Fibroblast of skin of right biceps (primary cell): ENCODE measurements around the gene CELA3B.
"Not testable (repeated sequence)": the region's sequence is repeated elsewhere in the genome, so short reads cannot be mapped to it uniquely, and the experiment has no call there.

Source experiments
- DNase-seq: peaks from one replicate; pipeline ENCODE4 v3.0.0-alpha.2; 2013

Gene CELA3B

DNA sequence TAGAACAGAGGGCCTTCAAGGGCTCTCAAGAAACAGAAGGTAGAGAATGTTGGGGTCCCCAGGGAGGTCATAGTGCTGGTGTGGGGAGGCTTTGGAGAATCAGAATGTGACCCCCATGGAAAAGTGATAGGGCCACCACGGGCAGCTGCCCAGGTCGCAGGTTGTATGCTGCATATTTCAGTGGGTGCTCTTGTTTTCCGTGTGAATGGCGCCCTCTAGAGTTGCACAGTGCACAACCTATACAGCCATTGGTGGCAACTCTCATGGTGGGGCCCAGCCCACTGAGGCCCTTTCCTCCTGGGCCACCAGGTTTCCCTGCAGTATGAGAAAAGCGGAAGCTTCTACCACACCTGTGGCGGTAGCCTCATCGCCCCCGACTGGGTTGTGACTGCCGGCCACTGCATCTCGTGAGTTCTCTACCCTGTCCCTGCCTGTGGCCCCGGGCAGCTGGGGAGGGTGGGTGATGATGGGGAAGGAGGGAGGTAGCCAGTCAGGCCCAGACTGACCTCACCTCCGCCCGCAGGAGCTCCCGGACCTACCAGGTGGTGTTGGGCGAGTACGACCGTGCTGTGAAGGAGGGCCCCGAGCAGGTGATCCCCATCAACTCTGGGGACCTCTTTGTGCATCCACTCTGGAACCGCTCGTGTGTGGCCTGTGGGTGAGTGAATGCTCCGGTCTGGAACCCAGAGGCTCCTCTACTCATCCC, 3.8 kb downstream of the CELA3B start:
- not testable (repeated sequence) for DNase-seq

DNA sequence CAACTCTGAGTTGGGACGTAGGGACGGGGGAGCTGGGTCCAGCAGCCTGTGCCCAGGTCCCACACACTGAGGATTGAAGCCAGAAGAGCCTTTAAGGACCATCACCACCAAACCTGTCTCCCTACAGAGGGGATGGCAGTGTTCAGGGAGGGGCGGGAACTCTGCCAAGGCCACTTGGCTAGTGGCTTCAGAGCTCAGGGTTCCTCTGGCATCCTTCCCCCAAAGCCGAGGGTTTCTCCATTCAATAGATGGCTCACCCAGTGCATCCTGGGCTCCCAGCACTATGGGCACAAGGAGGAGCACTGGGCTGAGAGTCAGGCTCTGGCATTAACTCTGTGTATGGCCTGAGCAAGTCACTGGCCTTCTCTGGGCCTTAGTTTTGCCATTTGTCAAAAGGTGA, 4.4 kb downstream of the CELA3B start:
- not testable (repeated sequence) for DNase-seq

DNA sequence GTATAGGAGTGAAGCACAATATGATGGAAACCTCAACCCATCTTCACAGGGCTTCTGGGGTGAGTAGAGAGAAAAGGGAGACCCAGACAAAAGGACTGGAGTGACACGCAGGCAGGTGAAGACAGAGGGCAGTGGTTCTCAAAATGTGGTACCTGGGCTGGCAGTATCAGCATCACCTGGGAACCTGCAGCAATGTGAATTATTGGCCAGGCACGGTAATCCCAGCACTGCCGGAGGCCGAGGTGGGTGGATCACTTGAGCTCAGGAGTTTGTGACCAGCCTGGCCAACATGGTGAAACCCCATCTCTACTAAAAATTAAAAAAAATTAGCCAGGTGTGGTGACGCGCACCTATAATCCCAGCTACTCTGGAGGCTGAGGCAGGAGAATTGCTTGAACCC, 5.3 kb downstream of the CELA3B start:
- DNase-seq: not testable (repeated sequence)

DNA sequence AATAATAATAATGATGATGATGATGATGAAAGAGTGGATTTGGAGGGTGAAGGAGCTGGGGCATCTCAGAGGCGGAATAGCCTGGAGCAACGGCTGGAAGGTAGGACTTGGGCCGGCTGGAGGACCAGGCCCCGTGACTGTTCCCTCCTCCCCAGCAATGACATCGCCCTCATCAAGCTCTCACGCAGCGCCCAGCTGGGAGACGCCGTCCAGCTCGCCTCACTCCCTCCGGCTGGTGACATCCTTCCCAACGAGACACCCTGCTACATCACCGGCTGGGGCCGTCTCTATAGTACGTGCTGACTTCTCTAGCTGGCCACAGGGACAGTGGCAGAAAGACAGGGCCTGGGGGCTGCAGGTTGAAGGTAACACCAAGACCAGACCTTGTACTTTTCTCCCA, 6.7 kb downstream of the CELA3B start:
- DNase-seq: not testable (repeated sequence)

DNA sequence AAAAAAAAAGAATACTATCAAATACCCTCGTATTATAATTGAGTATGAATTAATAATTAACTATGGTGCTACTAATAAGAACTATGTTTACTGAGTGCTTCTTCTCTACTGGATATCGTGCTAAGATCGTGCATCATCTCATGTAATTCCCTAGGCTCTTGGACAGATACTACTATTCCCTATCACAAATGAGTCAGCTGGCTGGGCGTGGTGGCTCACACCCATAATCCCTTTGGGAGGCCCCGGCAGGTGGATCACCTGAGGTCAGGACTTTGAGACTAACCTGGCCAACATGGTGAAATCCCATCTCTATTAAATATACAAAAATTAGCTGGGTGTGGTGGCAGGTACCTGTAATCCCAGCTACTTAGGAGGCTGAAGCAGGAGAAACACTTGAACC, 9.1 kb downstream of the CELA3B start:
- DNase-seq: not testable (repeated sequence)

DNA sequence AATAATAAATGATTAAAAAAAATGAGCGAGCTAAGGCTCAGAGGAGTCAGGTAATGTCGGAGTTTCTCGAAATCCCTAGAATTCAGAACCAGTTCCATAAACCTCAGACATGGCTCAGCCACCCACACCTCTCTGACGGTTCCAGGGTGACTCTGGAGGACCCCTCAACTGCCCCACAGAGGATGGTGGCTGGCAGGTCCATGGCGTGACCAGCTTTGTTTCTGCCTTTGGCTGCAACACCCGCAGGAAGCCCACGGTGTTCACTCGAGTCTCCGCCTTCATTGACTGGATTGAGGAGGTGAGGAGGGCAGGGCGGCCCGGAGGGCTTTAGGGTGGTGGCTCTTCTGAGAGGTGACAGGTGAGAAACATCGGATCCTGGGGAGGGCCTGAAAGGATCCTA, 9.6 kb downstream of the CELA3B start:
- not testable (repeated sequence) for DNase-seq

DNA sequence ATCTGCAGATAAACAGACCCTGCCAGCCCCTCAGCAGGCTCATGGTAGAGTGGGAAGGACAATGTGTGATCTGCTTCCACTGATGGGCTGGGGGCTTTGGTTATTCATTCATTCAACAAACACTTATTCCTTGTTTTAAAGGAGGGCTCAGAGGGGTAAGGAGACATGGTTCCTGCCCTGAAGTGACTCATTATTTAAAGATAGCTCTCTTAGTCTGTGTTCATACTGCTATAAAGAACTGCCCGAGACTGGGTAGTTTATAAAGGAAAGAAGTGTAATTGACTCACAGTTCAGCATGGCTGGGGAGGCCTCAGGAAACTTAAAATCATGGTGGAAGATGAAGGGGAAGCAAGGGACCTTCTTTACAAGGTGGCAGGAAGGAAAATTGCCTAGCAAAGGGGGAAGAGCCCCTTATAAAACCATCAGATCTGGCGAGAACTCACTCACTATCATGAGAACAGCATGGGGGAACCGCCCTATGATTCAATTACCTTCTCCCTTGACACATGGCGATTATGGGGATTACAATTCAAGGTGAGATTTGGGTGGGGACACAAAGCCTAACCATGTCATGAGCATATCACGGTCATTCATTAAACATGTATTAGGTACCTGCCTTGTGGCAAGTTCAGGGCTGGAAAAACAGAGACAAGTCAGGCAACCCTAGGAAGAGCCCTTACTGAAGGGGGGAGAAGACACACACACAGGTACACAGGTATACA, 13.0 kb downstream of the CELA3B start:
- not testable (repeated sequence) for DNase-seq

DNA sequence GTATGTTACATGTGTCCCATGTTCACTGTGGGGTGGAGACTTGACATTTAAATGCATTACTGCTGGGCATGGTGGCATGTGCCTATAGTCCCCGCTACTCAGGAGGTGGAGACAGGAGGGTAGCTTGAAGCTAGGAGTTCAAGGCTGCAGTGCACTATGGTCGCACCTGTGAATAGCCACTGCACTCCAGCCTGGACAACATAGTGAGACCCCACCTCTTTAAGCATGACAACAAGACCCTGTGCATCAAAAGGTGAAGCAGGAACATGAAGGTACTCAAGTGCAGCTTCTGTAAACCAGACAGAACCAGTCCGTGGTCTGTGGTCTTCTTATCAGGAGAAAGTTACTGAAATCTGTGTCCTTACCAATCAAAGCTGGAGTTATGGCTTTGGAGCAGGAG, 15.4 kb downstream of the CELA3B start:
- DNase-seq: not testable (repeated sequence)

DNA sequence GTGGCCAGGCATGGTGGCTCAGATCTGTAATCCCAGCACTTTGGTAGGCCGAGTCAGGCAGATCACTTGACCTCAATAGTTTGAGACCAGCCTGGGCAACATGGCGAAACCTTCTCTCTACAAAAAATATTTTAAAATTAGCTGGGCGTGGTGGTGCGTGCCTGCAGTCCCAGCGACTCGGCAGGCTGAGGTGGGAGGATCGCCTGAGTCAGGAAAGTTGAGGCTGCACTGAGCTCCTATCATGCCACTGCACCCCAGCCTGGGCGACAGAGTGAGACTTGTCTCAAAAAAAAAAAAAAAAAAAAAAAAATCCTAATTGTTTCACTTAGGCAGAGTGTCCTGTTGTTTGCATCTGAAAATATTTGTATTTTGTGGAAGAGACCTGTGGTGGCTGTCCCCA, 17.9 kb downstream of the CELA3B start:
- DNase-seq: not testable (repeated sequence)

DNA sequence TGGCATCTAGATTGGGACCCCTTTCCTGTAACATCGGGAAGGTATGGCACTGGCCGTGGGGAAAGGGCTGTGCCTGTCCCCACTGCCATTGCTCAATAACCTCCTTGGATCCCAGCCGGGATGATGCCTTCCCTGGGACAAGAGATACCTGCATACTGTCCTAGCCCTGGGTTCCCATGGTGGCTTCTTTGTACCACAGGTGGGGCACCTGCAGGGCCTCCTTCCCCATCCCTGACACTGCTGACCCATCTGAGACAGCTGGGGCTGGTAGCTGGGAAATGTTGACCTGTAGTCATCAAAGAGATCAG, 19.8 kb downstream of the CELA3B start:
- DNase-seq: not testable (repeated sequence)

DNA sequence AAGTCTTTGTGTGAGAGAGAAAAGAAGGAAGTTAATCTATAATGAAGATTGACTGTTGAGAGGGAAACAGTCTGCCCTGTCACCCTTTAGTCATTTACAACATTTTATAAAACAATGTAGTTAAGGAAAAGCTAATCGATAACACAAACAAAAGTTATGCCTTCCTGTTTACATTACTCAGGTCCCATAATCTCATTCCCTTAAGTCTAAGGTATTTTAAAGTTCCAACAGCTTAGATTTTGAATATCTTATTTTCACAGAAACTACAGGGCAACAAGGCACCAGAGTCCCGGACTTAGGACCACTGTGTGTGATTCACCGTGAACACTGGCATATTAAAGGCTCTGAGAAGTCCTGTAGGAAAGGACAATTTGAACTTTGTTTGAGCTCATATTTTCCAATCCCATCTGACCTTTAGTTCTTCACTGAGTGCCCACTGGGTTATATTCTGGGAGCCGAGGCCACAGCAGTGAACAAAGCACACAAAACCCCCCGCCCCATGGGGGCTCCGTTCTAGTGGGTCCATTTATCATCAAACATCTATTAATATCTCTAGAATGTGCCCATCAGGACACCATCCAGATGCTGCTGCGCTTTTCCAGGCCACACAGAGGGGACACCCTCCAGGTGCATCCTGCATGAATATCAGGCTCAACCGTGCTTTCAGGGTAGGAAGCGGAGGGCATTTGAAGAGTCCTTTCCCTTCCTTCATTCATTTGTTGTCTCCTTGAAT, 21.2 kb downstream of the CELA3B start:
- DNase-seq: not testable (repeated sequence)

DNA sequence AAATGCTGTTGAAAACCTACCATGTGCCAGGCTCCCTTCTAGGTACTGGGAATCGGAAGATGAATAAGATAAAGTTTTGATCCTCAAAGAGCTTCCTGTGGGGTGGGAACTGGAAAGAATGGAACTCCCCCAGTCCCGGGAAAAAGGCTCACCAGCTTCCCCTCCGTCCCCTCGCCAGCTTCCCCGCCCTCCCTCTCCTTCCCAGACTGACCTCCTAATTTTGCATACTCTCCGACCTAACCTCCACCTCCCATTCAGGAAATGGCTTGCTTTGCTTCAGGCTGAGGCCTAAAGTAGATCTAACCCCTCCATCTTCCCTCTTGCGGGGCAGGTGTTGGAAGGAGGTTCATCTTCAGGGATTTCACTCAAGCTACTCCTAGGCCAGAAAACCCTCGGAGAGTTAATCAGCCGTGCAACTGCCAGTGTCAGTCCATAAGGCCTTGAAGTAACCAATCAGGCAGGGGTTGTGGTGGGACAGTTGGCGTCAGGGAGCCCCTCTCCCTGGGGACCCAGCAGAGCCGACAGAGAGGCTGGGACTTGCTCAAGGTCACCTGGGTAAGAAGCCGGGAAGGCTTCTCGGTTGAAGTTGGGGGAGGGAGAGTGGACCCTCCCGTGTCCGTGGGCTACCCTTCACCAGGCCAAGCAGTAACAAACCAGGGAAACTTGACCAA, 21.9 kb downstream of the CELA3B start:
- DNase-seq: not testable (repeated sequence)

DNA sequence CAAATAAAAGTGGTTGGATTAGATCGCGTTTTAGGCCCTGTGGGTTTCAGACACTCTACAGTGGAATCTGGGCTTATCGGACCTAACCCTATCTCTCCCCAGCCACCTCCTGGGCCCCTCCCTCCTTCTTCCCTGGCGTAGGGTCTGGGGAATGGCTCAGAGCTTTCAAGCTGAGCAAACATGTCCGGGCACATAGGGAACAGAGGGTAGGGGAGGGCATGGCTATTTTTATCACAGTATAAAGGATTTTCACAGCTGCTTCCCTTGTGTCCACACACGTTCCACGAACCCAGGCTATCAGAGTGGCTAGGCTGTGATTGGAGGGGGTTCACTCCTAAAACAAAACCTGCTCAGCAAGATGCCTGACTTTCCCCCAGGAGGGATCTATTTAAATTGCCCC, 22.8 kb downstream of the CELA3B start:
- not testable (repeated sequence) for DNase-seq

DNA sequence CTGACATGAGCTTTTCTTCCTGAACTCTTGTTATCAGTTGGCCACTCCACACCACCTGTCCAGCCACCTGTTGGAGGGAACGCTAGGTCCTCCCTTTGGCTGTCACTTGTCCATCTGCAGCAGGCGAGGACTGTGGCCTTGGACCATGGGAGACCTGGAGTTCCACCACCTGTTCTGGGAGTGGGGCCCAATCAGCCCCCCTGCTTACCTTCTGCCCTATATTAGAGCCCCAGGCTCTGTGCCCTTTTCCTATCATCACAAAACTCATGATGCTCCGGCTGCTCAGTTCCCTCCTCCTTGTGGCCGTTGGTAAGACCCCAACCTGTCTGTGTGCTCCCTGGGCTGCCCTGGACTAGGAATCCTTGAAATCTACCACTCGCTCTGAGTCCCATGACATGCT, 24.6 kb downstream of the CELA3B start, which contains the start of gene CELA3A:
TSS of gene CELA3A (plus strand) at position 249 of the 400 bp plus-strand sequence. CDS start at position 267, 18 bp downstream.
- DNase-seq: no peak

DNA sequence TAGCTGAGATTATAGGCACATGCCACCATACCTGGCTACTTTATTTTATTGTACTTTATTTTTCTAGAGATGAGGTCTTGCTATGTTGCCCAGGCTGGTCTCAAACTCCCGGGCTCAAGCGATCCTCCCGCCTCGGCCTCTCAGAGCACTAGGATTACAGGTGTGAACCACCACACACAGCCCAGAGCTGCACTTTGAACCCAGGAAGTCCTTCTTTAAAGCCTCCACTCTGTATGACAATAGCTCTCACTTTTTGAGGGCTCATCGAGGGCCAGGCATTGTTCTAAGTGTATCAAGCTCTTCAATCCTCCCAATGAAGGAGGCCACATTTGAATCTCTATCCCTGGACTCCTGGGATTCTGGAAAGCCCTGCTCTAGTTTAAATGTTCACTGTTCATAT, 25.6 kb downstream of the CELA3B start:
- not testable (repeated sequence) for DNase-seq

DNA sequence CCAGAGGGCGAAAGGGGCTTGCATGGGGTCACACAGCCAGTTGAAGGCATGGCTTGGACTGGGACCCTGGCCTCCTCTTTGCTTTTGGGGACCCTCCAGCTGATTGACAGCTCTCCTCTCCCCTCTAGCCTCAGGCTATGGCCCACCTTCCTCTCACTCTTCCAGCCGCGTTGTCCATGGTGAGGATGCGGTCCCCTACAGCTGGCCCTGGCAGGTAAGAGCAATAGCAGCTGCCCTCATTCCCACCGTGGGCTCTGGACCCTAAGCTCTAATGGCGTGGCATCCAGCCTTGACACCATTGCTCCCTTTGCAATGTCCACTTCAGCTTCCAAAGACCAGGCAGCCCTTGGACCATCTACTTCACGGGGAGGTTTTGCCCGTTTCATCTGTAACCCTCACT, 26.1 kb downstream of the CELA3B start:
- not testable (repeated sequence) for DNase-seq

DNA sequence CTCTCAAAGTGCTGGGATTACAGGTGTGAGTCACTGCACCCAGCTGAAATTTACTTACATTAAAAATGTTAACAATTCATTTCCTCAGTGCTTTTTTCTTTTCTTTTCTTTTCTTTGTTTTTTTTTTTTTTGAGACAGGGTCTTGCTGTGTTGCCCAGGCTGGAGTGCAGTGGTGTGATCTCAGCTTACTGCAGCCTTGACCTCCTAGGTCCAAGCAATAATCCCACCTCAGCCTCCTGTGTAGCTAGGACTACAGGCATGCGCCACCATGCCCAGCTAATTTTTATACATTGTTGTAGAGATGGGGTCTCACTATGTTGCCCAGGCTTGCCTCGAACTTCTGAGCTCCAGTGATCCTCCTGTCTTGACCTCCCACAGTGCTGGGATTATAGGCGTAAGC, 27.1 kb downstream of the CELA3B start:
- not testable (repeated sequence) for DNase-seq

DNA sequence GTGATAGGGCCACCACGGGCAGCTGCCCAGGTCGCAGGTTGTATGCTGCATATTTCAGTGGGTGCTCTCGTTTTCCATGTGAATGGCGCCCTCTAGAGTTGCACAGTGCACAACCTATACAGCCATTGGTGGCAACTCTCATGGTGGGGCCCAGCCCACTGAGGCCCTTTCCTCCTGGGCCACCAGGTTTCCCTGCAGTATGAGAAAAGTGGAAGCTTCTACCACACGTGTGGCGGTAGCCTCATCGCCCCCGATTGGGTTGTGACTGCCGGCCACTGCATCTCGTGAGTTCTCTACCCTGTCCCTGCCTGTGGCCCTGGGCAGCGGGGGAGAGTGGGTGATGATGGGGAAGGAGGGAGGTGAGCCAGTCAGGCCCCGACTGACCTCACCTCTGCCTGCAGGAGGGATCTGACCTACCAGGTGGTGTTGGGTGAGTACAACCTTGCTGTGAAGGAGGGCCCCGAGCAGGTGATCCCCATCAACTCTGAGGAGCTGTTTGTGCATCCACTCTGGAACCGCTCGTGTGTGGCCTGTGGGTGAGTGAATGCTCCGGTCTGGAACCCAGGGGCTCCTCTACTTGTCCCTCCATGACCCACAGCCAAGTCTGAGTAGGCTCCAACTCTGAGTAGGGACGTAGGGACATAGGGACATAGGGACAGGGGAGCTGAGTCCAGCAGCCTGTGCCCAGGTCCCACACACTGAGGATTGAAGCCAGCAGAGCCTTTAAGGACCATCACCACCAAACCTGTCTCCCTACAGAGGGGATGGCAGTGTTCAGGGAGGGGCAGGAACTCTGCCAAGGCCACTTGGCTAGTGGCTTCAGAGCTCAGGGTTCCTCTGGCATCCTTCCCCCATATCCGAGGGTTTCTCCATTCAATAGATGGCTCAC, 28.7 kb downstream of the CELA3B start:
- peak; percentile 30 for DNase-seq

DNA sequence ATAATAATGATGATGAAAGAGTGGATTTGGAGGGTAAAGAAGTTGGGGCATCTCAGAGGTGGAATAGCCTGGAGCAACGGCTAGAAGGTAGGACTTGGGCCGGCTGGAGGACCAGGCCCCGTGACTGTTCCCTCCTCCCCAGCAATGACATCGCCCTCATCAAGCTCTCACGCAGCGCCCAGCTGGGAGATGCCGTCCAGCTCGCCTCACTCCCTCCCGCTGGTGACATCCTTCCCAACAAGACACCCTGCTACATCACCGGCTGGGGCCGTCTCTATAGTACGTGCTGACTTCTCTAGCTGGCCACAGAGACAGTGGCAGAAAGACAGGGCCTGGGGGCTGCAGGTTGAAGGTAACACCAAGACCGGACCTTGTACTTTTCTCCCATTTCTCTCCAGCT, 29.9 kb downstream of the CELA3B start:
- DNase-seq: not testable (repeated sequence)

DNA sequence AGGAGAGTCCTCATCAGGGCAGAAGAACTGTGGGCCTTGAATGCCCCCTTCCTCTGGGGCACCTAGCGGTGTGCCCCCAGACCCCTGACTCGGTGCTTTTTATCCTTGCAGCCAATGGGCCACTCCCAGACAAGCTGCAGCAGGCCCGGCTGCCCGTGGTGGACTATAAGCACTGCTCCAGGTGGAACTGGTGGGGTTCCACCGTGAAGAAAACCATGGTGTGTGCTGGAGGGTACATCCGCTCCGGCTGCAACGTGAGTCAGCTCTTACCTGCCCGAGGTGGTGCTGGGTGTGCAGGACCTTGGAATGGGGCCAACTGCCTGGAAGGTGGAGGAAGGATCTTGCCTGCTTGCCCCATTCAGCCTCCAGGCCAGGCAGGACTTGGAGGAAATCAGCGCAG, 30.4 kb downstream of the CELA3B start:
- DNase-seq: not testable (repeated sequence)

DNA sequence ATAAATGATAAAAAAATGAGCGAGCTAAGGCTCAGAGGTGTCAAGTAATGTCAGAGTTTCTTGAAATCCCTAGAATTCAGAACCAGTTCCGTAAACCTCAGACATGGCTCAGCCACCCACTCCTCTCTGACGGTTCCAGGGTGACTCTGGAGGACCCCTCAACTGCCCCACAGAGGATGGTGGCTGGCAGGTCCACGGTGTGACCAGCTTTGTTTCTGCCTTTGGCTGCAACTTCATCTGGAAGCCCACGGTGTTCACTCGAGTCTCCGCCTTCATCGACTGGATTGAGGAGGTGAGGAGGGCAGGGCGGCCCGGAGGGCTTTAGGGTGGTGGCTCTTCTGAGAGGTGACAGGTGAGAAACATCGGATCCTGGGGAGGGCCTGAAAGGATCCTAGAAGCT, 32.7 kb downstream of the CELA3B start:
- not testable (repeated sequence) for DNase-seq

DNA sequence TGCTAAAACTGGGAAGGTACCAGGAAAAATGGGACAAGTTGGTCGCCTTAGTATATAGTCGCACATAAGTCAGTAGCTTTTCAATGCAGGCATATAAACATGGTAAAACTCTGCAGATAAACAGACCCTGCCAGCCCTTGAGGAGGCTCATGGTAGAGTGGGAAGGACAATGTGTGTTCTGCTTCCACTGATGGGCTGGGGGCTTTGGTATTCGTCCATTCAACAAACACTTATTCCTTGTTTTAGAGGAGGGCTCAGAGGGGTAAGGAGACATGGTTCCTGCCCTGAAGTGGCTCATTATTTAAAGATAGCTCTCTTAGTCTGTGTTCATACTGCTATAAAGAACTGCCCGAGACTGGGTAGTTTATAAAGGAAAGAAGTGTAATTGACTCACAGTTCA, 35.9 kb downstream of the CELA3B start:
- not testable (repeated sequence) for DNase-seq
